MCF 10A (cell line): ENCODE measurements around the gene TMEM117. TPM values are rescaled to one million over a fixed set of nuclear protein-coding genes. Genes with fewer than 3 reads are reported as not detected.
"Not testable (repeated sequence)": the region's sequence is repeated elsewhere in the genome, so short reads cannot be mapped to it uniquely, and the experiment has no call there.

Experiments used
- BruUV-seq: library from RNA; stranded (reverse); fragments of 400-500 nt; replicated peaks from 2 replicates; lab custom pipeline; 2021; lab: Mats Ljungman, UMichigan
- CTCF ChIA-PET: fragments of 300-600 bp; sonication (Branson Sonifier 250); formaldehyde crosslinking; extraction: SDS; loops from one replicate; lab custom pipeline; 2021; ENCODE audit warnings: antibody characterized with exemption, inconsistent platforms; lab: Yijun Ruan, JAX
- POLR2A ChIA-PET: fragments of 300-600, 350-650 bp; sonication (Branson Sonifier 250); formaldehyde crosslinking; extraction: SDS; loops from one replicate; lab custom pipeline; 2020; ENCODE audit warnings: antibody characterized with exemption, inconsistent platforms; lab: Yijun Ruan, JAX
- DNase-seq: peaks from one replicate; pipeline ENCODE4 v3.0.0-alpha.2; 2018; ENCODE audit not compliant: unreplicated experiment
- H3K27ac Mint-ChIP-seq: one replicate; pipeline ENCODE4 v1.8.0; 2022; ENCODE audit warnings: mild to moderate bottlenecking, low read depth, mixed read lengths; ENCODE audit not compliant: unreplicated experiment
- H3K27me3 Mint-ChIP-seq: one replicate; pipeline ENCODE4 v1.8.0; 2022; ENCODE audit warnings: mixed read lengths; ENCODE audit not compliant: insufficient read depth, unreplicated experiment
- H3K36me3 Mint-ChIP-seq: one replicate; pipeline ENCODE4 v1.8.0; 2022; ENCODE audit warnings: mild to moderate bottlenecking, moderate library complexity, mixed read lengths; ENCODE audit not compliant: insufficient read depth, unreplicated experiment
- H3K4me1 Mint-ChIP-seq: one replicate; pipeline ENCODE4 v1.8.0; 2022; ENCODE audit warnings: mixed read lengths; ENCODE audit not compliant: insufficient read depth, unreplicated experiment
- H3K4me3 Mint-ChIP-seq: one replicate; pipeline ENCODE4 v1.8.0; 2022; ENCODE audit warnings: mild to moderate bottlenecking, moderate library complexity, mixed read lengths; ENCODE audit not compliant: unreplicated experiment
- H3K9me3 Mint-ChIP-seq: one replicate; pipeline ENCODE4 v1.8.0; 2022; ENCODE audit warnings: mixed read lengths; ENCODE audit not compliant: unreplicated experiment
- intact Hi-C: fragments of 100-400 bp; cut with micrococcal nuclease; formaldehyde crosslinking; loops from 2 replicates; pipeline ENCODE4 v1.14.1; 2022
- total RNA-seq: library from RNA; stranded (reverse); gene quantifications from 2 replicates; pipeline ENCODE4 v1.2.3, GENCODE V29; 2022
- TF ChIP-seq, protein P1 (sequence below): fragments of 200-600 bp; IDR thresholded peaks from one replicate; pipeline ENCODE4 v1.8.0; 2022; ENCODE audit warnings: antibody characterized with exemption, mild to moderate bottlenecking; ENCODE audit not compliant: unreplicated experiment

TMEM117 gene
- total RNA-seq, 1 experiment from 2014 or later: 3.2 TPM

DNA sequence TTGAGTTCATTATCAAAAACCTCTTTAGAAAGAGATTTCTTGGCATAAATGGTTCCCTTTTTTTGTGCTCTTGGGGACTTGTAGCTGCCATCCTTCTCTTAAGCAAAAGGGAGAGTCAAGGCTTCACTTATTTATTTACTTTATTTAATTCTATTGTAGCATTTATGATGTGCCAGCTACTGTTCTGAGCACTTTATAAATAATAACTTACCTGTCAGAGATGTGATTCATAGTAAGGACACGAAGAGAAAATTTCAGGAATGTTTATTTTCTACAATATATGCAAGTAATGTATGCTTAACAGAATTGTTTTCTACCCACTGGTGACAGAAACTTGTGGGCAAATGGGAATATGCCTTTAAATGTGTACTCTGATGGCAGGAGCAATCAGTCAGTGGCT lies 33.3 kb downstream of the TMEM117 start:
- ChIA-PET CTCF (no interaction called here), POLR2A (no interaction called here)
- Mint-ChIP-seq H3K4me3 (no peak overlapping the region), H3K27me3 (no peaks in the 10 kb centered on the region), H3K27ac (no peak overlapping the region), H3K9me3 (no peaks in the 10 kb centered on the region), H3K36me3 (peaks cover 6% of the 10 kb centered on the region), H3K4me1 (peaks cover 4% of the 10 kb centered on the region)
- no peak for DNase-seq
- TF ChIP-seq, protein P1, sequence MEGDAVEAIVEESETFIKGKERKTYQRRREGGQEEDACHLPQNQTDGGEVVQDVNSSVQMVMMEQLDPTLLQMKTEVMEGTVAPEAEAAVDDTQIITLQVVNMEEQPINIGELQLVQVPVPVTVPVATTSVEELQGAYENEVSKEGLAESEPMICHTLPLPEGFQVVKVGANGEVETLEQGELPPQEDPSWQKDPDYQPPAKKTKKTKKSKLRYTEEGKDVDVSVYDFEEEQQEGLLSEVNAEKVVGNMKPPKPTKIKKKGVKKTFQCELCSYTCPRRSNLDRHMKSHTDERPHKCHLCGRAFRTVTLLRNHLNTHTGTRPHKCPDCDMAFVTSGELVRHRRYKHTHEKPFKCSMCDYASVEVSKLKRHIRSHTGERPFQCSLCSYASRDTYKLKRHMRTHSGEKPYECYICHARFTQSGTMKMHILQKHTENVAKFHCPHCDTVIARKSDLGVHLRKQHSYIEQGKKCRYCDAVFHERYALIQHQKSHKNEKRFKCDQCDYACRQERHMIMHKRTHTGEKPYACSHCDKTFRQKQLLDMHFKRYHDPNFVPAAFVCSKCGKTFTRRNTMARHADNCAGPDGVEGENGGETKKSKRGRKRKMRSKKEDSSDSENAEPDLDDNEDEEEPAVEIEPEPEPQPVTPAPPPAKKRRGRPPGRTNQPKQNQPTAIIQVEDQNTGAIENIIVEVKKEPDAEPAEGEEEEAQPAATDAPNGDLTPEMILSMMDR: no peak
- intact Hi-C loops: no loop called here
- no TSS peak for BruUV-seq

DNA sequence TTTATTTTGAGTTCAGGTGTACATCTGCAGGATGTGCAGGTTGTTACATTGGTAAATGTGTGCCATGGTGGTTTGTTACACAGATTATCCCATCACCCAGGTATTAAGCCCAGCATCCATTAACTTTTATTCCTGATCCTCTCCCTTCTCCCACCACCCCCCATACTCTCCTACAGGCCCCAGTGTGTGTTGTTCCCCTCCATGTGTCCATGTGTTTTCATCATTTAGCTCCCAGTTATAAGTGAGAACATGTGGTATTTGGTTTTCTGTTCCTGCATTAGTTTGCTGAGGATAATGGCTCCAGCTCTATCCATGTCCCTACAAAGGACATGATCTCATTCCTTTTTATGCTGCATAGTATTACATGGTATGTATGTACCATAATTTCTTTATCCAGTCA lies 33.9 kb downstream of the TMEM117 start:
- BruUV-seq, H3K27me3 Mint-ChIP-seq, H3K4me1 Mint-ChIP-seq, DNase-seq, H3K9me3 Mint-ChIP-seq, H3K27ac Mint-ChIP-seq, H3K4me3 Mint-ChIP-seq, intact Hi-C loops, CTCF ChIA-PET, H3K36me3 Mint-ChIP-seq: not testable (repeated sequence)
- POLR2A ChIA-PET: interaction anchor here (0.6 kb wide), 1 partner anchor 63 kb away, joined by 3 read pairs; no protein-coding TSS in a partner anchor

DNA sequence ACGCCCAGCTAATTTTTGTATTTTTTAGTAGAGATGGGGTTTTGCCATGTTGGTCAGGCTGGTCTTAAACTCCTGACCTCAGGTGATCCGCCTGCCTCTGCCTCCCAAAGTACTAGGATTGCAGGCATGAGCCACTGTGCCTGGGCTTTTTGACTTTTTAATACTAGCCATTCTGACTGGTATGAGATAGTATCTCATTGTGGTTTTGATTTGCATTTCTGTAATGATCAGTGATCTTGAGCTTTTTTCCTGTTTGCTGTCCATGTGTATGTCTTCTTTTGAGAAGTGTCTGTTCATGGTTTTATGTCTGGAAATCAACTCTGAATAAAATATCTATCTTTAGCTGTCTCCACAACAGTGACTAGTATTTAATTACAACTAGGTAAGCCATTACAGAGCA lies 35.4 kb downstream of the TMEM117 start:
- H3K27me3 Mint-ChIP-seq, H3K4me1 Mint-ChIP-seq, H3K4me3 Mint-ChIP-seq, intact Hi-C loops, BruUV-seq, H3K27ac Mint-ChIP-seq, H3K36me3 Mint-ChIP-seq, H3K9me3 Mint-ChIP-seq, DNase-seq: not testable (repeated sequence)
- POLR2A ChIA-PET: interaction anchor here (0.6 to 1.7 kb wide), 3 partner anchors 9 to 130 kb away, joined by 3 to 4 read pairs (median 3); partner anchors contain the start of gene TWF1
- CTCF ChIA-PET: interaction anchor here (0.6 to 2.1 kb wide), 4 partner anchors 11 to 116 kb away, joined by 3 to 13 read pairs (median 3); no protein-coding TSS in a partner anchor

DNA sequence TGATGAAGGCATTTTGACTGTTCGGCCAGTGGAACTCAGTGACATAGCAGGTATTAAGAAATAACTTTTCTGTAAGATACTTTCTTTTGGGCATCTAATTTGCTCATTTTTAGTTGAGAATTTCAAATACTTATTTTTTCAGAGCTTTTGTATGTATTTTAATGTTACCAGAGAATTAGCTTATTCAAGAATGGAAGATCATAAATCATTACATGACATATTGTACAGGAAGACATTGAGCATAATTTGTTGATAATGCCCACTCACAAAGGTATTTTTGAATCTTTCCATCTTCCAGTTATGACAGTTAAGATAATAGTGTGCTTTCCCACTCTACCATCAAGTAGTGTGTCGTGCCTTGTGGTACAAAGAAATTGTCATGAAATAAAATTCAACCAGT lies 36.5 kb downstream of the TMEM117 start:
- DNase-seq: no peak
- Mint-ChIP-seq H3K27me3 (no peaks in the 10 kb centered on the region), H3K9me3 (no peaks in the 10 kb centered on the region), H3K27ac (no peak overlapping the region), H3K4me1 (peaks cover 4% of the 10 kb centered on the region), H3K4me3 (no peak overlapping the region), H3K36me3 (no peaks in the 10 kb centered on the region)
- CTCF ChIA-PET: interaction anchor here (2.1 kb wide), 1 partner anchor 10 kb away, joined by 13 read pairs; no protein-coding TSS in a partner anchor
- intact Hi-C loops: no loop called here
- BruUV-seq: no TSS peak
- POLR2A ChIA-PET: interaction anchor here (0.6 to 1.7 kb wide), 3 partner anchors 12 to 66 kb away, joined by 3 to 6 read pairs (median 4); partner anchors contain the start of genes TMEM117 and TWF1
- TF ChIP-seq, protein P1: no peak

DNA sequence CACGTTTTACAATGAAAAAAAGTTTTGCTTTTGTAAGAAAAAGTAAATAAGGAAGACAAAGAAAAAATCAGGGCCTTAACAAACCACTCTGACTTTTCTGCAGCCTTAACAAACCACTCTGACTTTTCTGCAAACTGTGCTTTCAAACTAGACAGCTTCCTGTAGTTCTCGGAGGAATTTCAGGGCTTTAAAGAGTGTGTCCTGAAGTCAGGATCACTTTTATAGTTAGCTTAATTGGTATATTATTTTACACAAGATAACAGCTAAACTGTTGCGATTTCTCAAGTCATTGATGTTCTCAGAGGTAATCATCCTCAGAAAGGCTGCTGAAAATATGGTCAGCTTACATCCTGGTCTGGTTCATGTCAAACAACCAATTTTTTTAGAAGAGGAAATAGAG lies 42.2 kb downstream of the TMEM117 start:
- no TSS peak for BruUV-seq
- CTCF ChIA-PET: interaction anchor here (0.6 to 1.0 kb wide), 3 partner anchors 9 to 88 kb away, joined by 3 to 4 read pairs (median 3); no protein-coding TSS in a partner anchor
- Mint-ChIP-seq H3K36me3 (no peaks in the 10 kb centered on the region), H3K27me3 (no peaks in the 10 kb centered on the region), H3K4me1 (no peaks in the 10 kb centered on the region), H3K4me3 (no peak overlapping the region), H3K27ac (no peak overlapping the region), H3K9me3 (no peaks in the 10 kb centered on the region)
- POLR2A ChIA-PET: interaction anchor here (0.7 to 1.7 kb wide), 3 partner anchors 71 to 119 kb away, joined by 3 to 9 read pairs (median 3); partner anchors contain the start of genes IRAK4, PUS7L and TWF1
- TF ChIP-seq, protein P1: no peak
- intact Hi-C loops: no loop called here
- DNase-seq: no peak
